Activated CD4-positive, alpha-beta T cell treated with anti-CD3 and anti-CD28 coated beads, Interleukin-2, amount 10 ng/mL, durations not matched to agents 7 days and 5 days (primary cell): ENCODE data around the gene KPNA6. TPM values are rescaled to one million over a fixed set of nuclear protein-coding genes. Genes with fewer than 3 reads are reported as not detected.

Experiments used
- CTCF ChIA-PET: fragments of 350-600 bp; sonication (Branson Sonifier 250); formaldehyde crosslinking; loops from one replicate; lab custom pipeline; 2021; ENCODE audit warnings: antibody characterized with exemption; lab: Charles Lee
- POLR2A ChIA-PET: fragments of 350-600 bp; sonication (Branson Sonifier 250); formaldehyde crosslinking; loops from one replicate; lab custom pipeline; 2021; ENCODE audit warnings: antibody characterized with exemption; lab: Charles Lee
- DNase-seq: peaks from one replicate; pipeline ENCODE4 v3.0.0-alpha.2; 2020
- H3K27ac Mint-ChIP-seq: one replicate; pipeline ENCODE4 v1.8.0; 2021; ENCODE audit warnings: mild to moderate bottlenecking, moderate library complexity, mixed read lengths
- H3K27me3 Mint-ChIP-seq: one replicate; pipeline ENCODE4 v1.8.0; 2021; ENCODE audit warnings: mixed read lengths
- H3K36me3 Mint-ChIP-seq: one replicate; pipeline ENCODE4 v1.8.0; 2021; ENCODE audit warnings: low read depth, mixed read lengths
- H3K4me1 Mint-ChIP-seq: one replicate; pipeline ENCODE4 v1.8.0; 2021; ENCODE audit warnings: mixed read lengths
- H3K4me3 Mint-ChIP-seq: one replicate; pipeline ENCODE4 v1.8.0; 2021; ENCODE audit warnings: mild to moderate bottlenecking, moderate library complexity, mixed read lengths
- H3K9me3 Mint-ChIP-seq: one replicate; pipeline ENCODE4 v1.8.0; 2021; ENCODE audit warnings: mixed read lengths
- total RNA-seq, 2 experiments: library from RNA; stranded (reverse); gene quantifications; one replicate each; pipeline ENCODE4 v1.2.3, GENCODE V29; 2021

The KPNA6 gene
- total RNA-seq, 2 experiments from 2014 or later: 64.8 to 64.9 TPM

- Mint-ChIP-seq H3K4me3 (peak overlapping the region; percentile 92), H3K36me3 (peaks cover 51% of the 10 kb centered on the region), H3K4me1 (peaks cover 55% of the 10 kb centered on the region), H3K9me3 (no peaks in the 10 kb centered on the region), H3K27me3 (no peaks in the 10 kb centered on the region), H3K27ac (peak overlapping the region; percentile 84)
- ChIA-PET POLR2A (no interaction called here), CTCF (interaction anchor here (0.5 to 1.9 kb wide), 9 partner anchors 12 to 288 kb away, joined by 3 to 9 read pairs (median 3); no protein-coding TSS in a partner anchor)
- DNase-seq: no peak
Observed at GRCh38 chr1:32181065-32181464, 73.2 kb downstream of the KPNA6 start.

- H3K9me3 Mint-ChIP-seq: no peaks in the 10 kb centered on the region
- ChIA-PET CTCF (interaction anchor here (0.5 to 1.3 kb wide), 5 partner anchors 69 to 821 kb away, joined by 3 read pairs; partner anchors contain the start of gene MARCKSL1), POLR2A (interaction anchor here (0.7 kb wide), 1 partner anchor 60 kb away, joined by 5 read pairs; no protein-coding TSS in a partner anchor)
- H3K4me3 Mint-ChIP-seq: peak overlapping the region; percentile 92
- peaks cover 60% of the 10 kb centered on the region for H3K4me1 Mint-ChIP-seq
- peaks cover 54% of the 10 kb centered on the region for H3K36me3 Mint-ChIP-seq
- no peaks in the 10 kb centered on the region for H3K27me3 Mint-ChIP-seq
- H3K27ac Mint-ChIP-seq: peak overlapping the region; percentile 62
- no peak for DNase-seq
Observed at GRCh38 chr1:32181563-32181962, 73.7 kb downstream of the KPNA6 start.

DNA sequence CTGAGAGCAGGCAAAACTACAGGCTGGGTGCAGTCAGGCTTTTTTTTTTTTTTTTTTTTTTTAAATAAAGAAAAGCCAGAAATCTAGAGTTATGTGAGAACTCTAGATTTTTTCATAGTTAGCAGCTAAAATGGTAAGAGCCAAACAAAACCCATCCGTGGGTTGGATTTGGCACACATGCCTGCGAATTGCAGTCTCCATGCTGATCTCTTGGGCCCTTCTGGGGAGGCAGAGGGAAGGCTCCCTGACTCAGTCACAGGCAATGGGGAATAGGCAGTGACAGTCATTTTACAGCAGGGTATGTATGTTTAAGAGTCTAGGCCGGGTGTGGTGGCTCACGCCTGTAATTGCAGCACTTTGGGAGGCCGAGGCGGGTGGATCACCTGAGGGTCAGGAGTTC, 74.2 kb downstream of the KPNA6 start:
- peak overlapping the region; percentile 48 for H3K4me3 Mint-ChIP-seq
- POLR2A ChIA-PET: interaction anchor here (0.7 kb wide), 2 partner anchors 13 to 61 kb away, joined by 5 to 9 read pairs; no protein-coding TSS in a partner anchor

DNA sequence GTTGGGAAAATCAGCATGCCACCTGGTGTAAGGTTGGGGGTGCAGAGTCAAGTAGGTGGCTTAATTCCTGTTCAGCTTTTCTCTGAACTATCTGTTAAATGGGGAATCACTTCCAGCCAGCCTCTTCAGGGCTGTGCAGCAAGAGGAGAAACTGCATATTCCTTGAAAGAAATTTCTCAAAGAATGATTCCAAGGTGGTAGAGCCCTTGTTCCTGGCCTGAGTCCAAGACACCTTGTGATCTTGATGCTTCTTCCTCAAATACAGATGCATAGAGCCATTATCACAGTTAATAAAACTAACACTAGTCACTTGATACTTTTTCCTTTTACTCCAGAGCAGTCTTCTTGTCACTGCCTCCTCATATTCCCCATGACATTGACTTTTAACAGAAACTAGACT, 76.8 kb downstream of the KPNA6 start:
- no peaks in the 10 kb centered on the region for H3K9me3 Mint-ChIP-seq
- H3K36me3 Mint-ChIP-seq: peaks cover 71% of the 10 kb centered on the region
- H3K27ac Mint-ChIP-seq: peak overlapping the region; percentile 33
- no peaks in the 10 kb centered on the region for H3K27me3 Mint-ChIP-seq
- ChIA-PET CTCF (interaction anchor here (1.0 to 1.8 kb wide), 3 partner anchors 13 to 38 kb away, joined by 3 to 12 read pairs (median 5); partner anchors contain the start of gene IQCC), POLR2A (no interaction called here)
- H3K4me1 Mint-ChIP-seq: peaks cover 59% of the 10 kb centered on the region
- DNase-seq: no peak
- H3K4me3 Mint-ChIP-seq: no peak overlapping the region

More for the DNA sequence above, 74.2 kb downstream of the KPNA6 start:
- no peak for DNase-seq
- H3K36me3 Mint-ChIP-seq: peaks cover 54% of the 10 kb centered on the region
- CTCF ChIA-PET: interaction anchor here (0.5 to 0.8 kb wide), 4 partner anchors 58 to 820 kb away, joined by 3 read pairs; partner anchors contain the start of gene MARCKSL1
- H3K27me3 Mint-ChIP-seq: no peaks in the 10 kb centered on the region
- no peak overlapping the region for H3K27ac Mint-ChIP-seq
- no peaks in the 10 kb centered on the region for H3K9me3 Mint-ChIP-seq
- H3K4me1 Mint-ChIP-seq: peaks cover 61% of the 10 kb centered on the region

DNA sequence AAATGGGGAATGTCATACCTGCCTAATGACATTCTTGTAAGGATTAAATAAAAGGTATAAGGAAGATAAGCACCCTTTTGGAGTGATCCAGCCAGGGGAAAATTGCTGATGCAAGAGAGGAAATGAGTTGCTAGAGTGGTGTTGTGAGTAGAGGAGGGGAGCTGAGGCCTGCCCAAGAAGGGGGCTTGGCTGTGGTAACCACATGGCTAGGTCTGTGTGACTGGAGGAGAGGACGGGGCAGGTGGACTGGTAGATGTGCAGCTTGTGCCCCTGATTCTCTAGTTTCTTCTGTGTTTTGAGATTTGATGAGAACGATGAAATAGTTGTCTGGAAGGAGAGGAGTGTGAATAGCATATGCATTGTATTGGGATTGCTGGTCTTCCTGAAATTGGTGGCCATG, 78.2 kb downstream of the KPNA6 start:
- H3K36me3 Mint-ChIP-seq: peaks cover 71% of the 10 kb centered on the region
- peaks cover 52% of the 10 kb centered on the region for H3K4me1 Mint-ChIP-seq
- H3K27ac Mint-ChIP-seq: peak overlapping the region; percentile 86
- H3K9me3 Mint-ChIP-seq: no peaks in the 10 kb centered on the region
- ChIA-PET POLR2A (no interaction called here), CTCF (interaction anchor here (0.7 to 3.2 kb wide), 3 partner anchors 11 to 37 kb away, joined by 3 to 9 read pairs (median 5); no protein-coding TSS in a partner anchor)
- H3K4me3 Mint-ChIP-seq: no peak overlapping the region
- H3K27me3 Mint-ChIP-seq: no peaks in the 10 kb centered on the region
- DNase-seq: no peak

GRCh38 chr1:32186491-32186890, 78.6 kb downstream of the KPNA6 start:
- Mint-ChIP-seq H3K9me3 (no peaks in the 10 kb centered on the region), H3K4me1 (peaks cover 49% of the 10 kb centered on the region), H3K36me3 (peaks cover 71% of the 10 kb centered on the region), H3K4me3 (no peak overlapping the region), H3K27ac (peak overlapping the region; percentile 86), H3K27me3 (no peaks in the 10 kb centered on the region)
- ChIA-PET POLR2A (no interaction called here), CTCF (interaction anchor here (0.7 to 3.2 kb wide), 2 partner anchors 11 to 16 kb away, joined by 3 to 9 read pairs; no protein-coding TSS in a partner anchor)
- DNase-seq: no peak

GRCh38 chr1:32187850-32188249, 80.0 kb downstream of the KPNA6 start:
- Mint-ChIP-seq H3K4me1 (peaks cover 39% of the 10 kb centered on the region), H3K27me3 (no peaks in the 10 kb centered on the region), H3K9me3 (no peaks in the 10 kb centered on the region), H3K4me3 (no peak overlapping the region), H3K36me3 (peaks cover 70% of the 10 kb centered on the region), H3K27ac (no peak overlapping the region)
- POLR2A ChIA-PET: no interaction called here
- CTCF ChIA-PET: interaction anchor here (3.2 kb wide), 1 partner anchor 9 kb away, joined by 9 read pairs; no protein-coding TSS in a partner anchor
- no peak for DNase-seq

DNA sequence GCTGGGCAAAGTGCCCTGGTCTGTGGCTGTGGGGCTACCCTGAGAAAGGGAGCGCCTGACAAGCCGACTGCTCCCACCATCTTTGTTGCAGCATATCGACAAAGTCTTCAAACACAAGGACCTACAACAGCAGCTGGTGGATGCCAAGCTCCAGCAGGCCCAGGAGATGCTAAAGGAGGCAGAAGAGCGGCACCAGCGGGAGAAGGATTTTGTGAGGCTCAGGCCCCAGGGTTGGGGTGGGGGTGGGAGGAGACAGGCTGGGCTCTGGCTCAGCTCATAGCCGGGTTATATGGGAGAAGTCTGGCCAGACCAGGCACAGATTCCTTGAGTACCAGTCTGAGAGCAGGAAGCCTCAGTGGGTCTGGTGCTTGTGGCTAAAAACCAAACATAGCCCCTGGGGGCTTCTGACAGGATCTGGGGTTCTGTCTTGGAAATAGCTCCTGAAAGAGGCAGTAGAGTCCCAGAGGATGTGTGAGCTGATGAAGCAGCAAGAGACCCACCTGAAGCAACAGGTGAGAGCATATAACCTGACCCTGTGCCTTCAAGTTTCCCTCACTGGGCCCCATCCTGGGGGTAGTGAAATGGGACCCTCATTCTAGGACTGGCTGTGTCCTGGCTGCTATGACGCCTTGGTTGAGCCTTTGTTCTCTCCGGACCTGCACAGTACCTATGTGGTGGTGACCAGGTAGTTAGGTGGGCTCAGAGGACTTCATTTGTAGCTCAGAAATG, 84.5 kb downstream of the KPNA6 start:
- no peak for DNase-seq
- CTCF ChIA-PET: interaction anchor here (0.6 to 1.1 kb wide), 4 partner anchors 12 to 56 kb away, joined by 3 read pairs; no protein-coding TSS in a partner anchor
- no peak overlapping the region for H3K4me3 Mint-ChIP-seq
- POLR2A ChIA-PET: interaction anchor here (0.6 kb wide), 1 partner anchor 81 kb away, joined by 3 read pairs; no protein-coding TSS in a partner anchor
- no peaks in the 10 kb centered on the region for H3K27me3 Mint-ChIP-seq
- peaks cover 54% of the 10 kb centered on the region for H3K4me1 Mint-ChIP-seq
- H3K9me3 Mint-ChIP-seq: no peaks in the 10 kb centered on the region
- H3K27ac Mint-ChIP-seq: no peak overlapping the region
- peaks cover 88% of the 10 kb centered on the region for H3K36me3 Mint-ChIP-seq

- DNase-seq: no peak
- Mint-ChIP-seq H3K9me3 (no peaks in the 10 kb centered on the region), H3K27ac (peak overlapping the region; percentile 46), H3K36me3 (peaks cover 78% of the 10 kb centered on the region), H3K27me3 (no peaks in the 10 kb centered on the region), H3K4me1 (peaks cover 71% of the 10 kb centered on the region), H3K4me3 (no peak overlapping the region)
- ChIA-PET POLR2A (interaction anchor here (0.6 kb wide), 1 partner anchor 13 kb away, joined by 9 read pairs; no protein-coding TSS in a partner anchor), CTCF (interaction anchor here (0.8 kb wide), 1 partner anchor 15 kb away, joined by 3 read pairs; the partner anchor contains the start of gene TXLNA)
Observed at GRCh38 chr1:32194984-32195383, 87.1 kb downstream of the KPNA6 start.

DNA sequence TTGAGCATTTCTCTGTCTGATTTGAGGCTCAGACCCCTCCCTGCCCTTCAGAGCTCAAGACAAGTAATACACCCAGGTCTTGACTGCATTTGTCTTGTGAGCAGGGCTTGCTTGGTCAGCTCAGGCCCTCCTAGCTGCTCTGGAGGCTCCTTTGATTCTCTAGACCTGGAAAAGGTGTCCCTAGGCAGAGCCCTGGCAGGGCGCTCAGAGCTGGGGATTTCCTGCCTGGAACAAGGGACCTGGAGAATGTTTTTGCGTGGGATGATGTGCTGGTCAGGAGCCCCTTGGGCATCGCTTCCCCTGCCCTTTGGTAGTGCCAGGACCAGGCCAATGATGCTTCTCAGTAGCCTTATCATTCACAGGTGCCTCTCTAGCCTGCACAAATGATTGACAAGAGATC, 87.7 kb downstream of the KPNA6 start:
- Mint-ChIP-seq H3K36me3 (peaks cover 73% of the 10 kb centered on the region), H3K9me3 (no peaks in the 10 kb centered on the region), H3K27ac (peak overlapping the region; percentile 46), H3K4me3 (peak overlapping the region; percentile 60), H3K4me1 (peaks cover 76% of the 10 kb centered on the region), H3K27me3 (no peaks in the 10 kb centered on the region)
- ChIA-PET CTCF (interaction anchor here (0.5 to 0.8 kb wide), 2 partner anchors 15 to 374 kb away, joined by 3 read pairs; partner anchors contain the start of gene TXLNA), POLR2A (no interaction called here)
- DNase-seq: no peak

DNA sequence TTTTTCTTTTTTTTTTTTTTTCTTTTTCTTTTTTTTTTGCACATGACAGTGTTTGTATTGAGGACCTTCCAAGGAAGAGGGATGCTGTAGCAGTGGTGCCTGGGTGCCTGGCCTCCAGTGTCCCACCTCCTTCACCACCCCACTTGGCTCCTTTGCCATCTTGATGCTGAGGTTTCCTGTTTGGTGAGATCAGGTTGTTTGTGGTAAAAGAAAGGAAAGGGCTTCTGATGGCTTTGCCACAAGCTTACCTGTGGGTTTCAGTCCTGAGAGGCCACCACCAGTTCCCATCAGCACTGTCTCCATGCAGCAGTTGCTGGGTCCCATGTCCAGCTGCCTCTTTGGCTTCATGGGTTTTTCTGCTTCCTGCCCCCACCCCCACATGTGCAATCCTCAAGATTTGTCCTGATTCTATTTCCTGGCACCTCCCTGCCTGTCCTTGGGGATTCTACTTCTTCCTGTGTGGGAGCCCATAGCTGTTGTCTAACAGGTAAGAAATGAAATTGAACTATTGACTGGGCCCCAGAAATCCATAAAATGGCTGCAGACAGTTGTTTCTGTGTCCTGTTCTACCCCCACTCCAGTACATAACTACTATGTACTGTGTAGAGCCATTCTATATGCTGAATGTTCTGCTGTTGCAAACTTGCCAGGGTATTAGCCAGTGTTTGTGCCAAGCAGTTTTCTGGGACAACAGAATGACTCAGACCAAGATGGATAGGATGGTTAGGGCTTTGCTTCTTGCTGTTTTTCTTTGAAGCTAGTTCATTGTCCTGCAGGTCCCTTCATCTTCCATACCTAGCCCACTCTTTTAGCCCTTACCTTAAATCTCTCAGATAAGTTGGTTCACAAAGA, 88.3 kb downstream of the KPNA6 start:
- Mint-ChIP-seq H3K4me1 (peaks cover 76% of the 10 kb centered on the region), H3K27me3 (no peaks in the 10 kb centered on the region), H3K9me3 (no peaks in the 10 kb centered on the region), H3K4me3 (peak overlapping the region; percentile 60), H3K36me3 (peaks cover 69% of the 10 kb centered on the region), H3K27ac (peak overlapping the region; percentile 78)
- CTCF ChIA-PET: interaction anchor here (0.5 to 2.5 kb wide), 7 partner anchors 9 to 375 kb away, joined by 3 to 12 read pairs (median 4); partner anchors contain the start of genes IQCC and TXLNA
- POLR2A ChIA-PET: no interaction called here
- peak; percentile 55 for DNase-seq

DNA sequence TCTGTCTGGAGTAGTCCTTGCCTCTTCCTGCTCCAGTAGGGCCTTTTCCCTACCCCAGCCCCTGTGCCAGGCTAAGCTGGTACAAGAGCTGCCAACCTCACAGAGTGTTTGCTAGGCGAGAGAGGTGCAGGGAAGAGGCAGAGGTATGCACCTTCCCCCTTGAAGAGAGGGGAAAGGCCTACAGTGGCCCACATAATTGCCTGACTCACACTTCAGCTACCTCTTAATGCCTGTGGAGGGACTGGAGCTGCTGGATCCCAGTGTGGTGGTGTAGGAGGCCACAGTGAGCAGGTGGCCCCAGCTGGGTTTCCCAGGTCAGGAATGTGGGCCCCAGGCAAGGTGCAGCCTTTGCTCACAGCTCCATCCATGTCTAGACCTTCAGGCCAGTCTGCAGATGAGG, 89.2 kb downstream of the KPNA6 start:
- H3K4me1 Mint-ChIP-seq: peaks cover 81% of the 10 kb centered on the region
- H3K36me3 Mint-ChIP-seq: peaks cover 65% of the 10 kb centered on the region
- H3K4me3 Mint-ChIP-seq: no peak overlapping the region
- ChIA-PET CTCF (interaction anchor here (0.6 to 2.5 kb wide), 7 partner anchors 9 to 161 kb away, joined by 3 to 12 read pairs (median 9); partner anchors contain the start of genes FAM167B, IQCC and TXLNA), POLR2A (interaction anchor here (0.6 kb wide), 2 partner anchors 14 to 201 kb away, joined by 5 read pairs; no protein-coding TSS in a partner anchor)
- no peaks in the 10 kb centered on the region for H3K27me3 Mint-ChIP-seq
- H3K9me3 Mint-ChIP-seq: no peaks in the 10 kb centered on the region
- no peak for DNase-seq
- H3K27ac Mint-ChIP-seq: no peak overlapping the region
